ENCODE measurements around the gene ZNF227.
"Not testable (repeated sequence)": the region's sequence is repeated elsewhere in the genome, so short reads cannot be mapped to it uniquely, and the experiment has no call there.

Gene ZNF227

GRCh38 chr19:44236384-44236783 is 24.1 kb downstream of the ZNF227 start:
- DNase-seq (ENCODE audit: low read depth in 2 of 2) = no peak

GRCh38 chr19:44252332-44252731 is 40.0 kb downstream of the ZNF227 start:
- not testable (repeated sequence) for DNase-seq (ENCODE audit: low read depth in 2 of 2)

GRCh38 chr19:44253392-44253791 is 41.1 kb downstream of the ZNF227 start:
- not testable (repeated sequence) for DNase-seq (ENCODE audit: low read depth in 2 of 2)

- DNase-seq (ENCODE audit: low read depth in 2 of 2) = no peak
Observed at GRCh38 chr19:44254496-44254895, 42.2 kb downstream of the ZNF227 start.

GRCh38 chr19:44255705-44256411 is 43.5 kb downstream of the ZNF227 start:
- DNase-seq (ENCODE audit: low read depth in 2 of 2) = no peak

GRCh38 chr19:44258136-44258535 is 45.8 kb downstream of the ZNF227 start:
- no peak for DNase-seq (ENCODE audit: low read depth in 2 of 2)

- no peak for DNase-seq (ENCODE audit: low read depth in 2 of 2)
Observed at GRCh38 chr19:44258835-44259413, 46.6 kb downstream of the ZNF227 start.

GRCh38 chr19:44260343-44260681 is 48.0 kb downstream of the ZNF227 start:
- DNase-seq (ENCODE audit: low read depth in 2 of 2) = no peak

- no peak for DNase-seq (ENCODE audit: low read depth in 2 of 2)
Observed at GRCh38 chr19:44260695-44261446, 48.5 kb downstream of the ZNF227 start.

- no peak for DNase-seq (ENCODE audit: low read depth in 2 of 2)
Observed at GRCh38 chr19:44277331-44277730, 65.0 kb downstream of the ZNF227 start.

- no peak for DNase-seq (ENCODE audit: low read depth in 2 of 2)
Observed at GRCh38 chr19:44278181-44278690, 65.9 kb downstream of the ZNF227 start.

GRCh38 chr19:44280916-44281315 is 68.6 kb downstream of the ZNF227 start:
- DNase-seq (ENCODE audit: low read depth in 2 of 2) = no peak

- DNase-seq (ENCODE audit: low read depth in 2 of 2) = no peak
Observed at GRCh38 chr19:44282846-44283245, 70.5 kb downstream of the ZNF227 start.

- no peak for DNase-seq (ENCODE audit: low read depth in 2 of 2)
Observed at GRCh38 chr19:44284968-44285367, 72.6 kb downstream of the ZNF227 start.

Data from stimulated activated CD8-positive, alpha-beta memory T cell treated with anti-CD3 and anti-CD28 coated beads, Interleukin-15, amount 100 ng/mL, for 4 hours (primary cell).